ENCODE results near the gene CAP2.

DNA sequence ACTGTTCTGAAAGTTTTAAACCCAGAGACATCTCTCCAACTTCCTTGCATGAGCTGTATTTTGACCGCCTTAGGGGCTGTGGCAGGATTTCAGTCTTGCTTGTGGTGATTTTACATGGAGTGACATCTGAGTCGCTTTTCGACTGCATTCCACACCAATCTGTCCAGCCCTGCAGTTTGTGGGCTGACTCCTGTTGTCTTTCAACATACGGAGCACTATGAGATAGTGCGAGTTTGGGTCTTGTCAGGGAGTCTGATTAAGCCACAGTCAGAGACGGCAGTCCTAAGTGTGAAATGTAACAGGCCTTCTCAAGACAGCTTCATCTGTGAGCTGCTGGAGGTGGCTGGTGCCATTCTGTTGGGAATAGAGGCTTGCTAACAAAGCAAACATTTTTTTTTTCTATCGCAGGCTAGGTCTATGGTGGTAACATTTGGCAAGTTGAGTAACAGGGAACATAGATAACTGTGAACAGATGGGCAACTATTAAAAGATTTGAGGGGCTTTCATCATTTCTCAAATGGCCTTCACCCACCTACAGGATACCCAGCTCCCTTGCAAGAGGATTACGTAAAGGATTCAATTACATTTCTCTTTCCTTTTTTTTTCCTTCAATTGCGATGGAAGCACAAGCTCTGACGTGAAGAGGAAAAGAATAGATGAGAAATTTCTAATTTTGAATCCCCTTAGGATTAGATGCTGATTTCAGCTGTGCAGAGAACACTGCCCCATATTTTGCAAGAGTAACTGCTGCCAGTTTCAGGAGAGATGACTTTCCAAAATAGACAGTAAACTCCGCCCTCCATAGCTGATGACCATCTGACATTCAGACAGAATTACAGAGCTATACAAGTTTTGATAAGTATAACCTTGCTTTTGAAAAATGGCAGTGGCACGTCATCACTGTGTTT is 25.1 kb downstream of the CAP2 start:
- TF ChIP-seq, protein P1, sequence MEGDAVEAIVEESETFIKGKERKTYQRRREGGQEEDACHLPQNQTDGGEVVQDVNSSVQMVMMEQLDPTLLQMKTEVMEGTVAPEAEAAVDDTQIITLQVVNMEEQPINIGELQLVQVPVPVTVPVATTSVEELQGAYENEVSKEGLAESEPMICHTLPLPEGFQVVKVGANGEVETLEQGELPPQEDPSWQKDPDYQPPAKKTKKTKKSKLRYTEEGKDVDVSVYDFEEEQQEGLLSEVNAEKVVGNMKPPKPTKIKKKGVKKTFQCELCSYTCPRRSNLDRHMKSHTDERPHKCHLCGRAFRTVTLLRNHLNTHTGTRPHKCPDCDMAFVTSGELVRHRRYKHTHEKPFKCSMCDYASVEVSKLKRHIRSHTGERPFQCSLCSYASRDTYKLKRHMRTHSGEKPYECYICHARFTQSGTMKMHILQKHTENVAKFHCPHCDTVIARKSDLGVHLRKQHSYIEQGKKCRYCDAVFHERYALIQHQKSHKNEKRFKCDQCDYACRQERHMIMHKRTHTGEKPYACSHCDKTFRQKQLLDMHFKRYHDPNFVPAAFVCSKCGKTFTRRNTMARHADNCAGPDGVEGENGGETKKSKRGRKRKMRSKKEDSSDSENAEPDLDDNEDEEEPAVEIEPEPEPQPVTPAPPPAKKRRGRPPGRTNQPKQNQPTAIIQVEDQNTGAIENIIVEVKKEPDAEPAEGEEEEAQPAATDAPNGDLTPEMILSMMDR (IDR thresholded peaks at IDR 0.05; ENCODE audit: low read length) = no peak
- TF ChIP-seq EZH2 (IDR thresholded peaks at IDR 0.05; ENCODE audit: borderline replicate concordance, low read length) = no peak

All from OCI-LY1 (cell line).